Measurements from ENCODE around the gene AGTR1. TPM values are rescaled to one million over a fixed set of nuclear protein-coding genes. Genes with fewer than 3 reads are reported as not detected.

Gene AGTR1
- total and polyA plus RNA-seq, 12 donors, result 20.6 to 89.2 (median 58.3) TPM

DNA sequence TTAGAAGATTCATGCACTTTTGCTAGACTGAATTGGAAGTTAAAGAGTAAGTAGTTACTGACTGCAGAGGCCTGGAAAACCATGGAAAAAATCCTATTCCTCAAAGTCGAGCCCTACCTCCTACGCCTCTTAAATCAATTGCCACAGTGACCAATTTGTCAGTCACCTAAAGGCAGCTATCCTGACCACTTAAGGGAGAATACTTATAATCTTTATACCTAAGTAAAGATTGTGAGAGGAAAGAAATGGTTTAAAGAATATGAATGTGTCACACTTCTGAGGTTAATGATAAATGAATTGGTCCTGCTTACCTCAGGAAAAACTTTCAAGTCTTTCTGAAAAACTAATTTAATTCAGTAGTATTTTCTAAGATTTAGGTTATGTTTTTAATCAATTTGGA, 42.6 kb downstream of the AGTR1 start:
- DNase-seq, result no peak
- no peaks in the 10 kb centered on the region for H3K36me3 ChIP-seq (replicated peaks in 1 of 2)
- H3K4me1 ChIP-seq (replicated peaks in 1 of 2), result peaks cover 0 to 9% of the 10 kb centered on the region in 2 donors
- H3K9me3 ChIP-seq (replicated peaks in 1 of 3), result no peaks in the 10 kb centered on the region
- H3K4me3 ChIP-seq, result no peak overlapping the region
- intact Hi-C loops (cut with DNase I), result no loop called here
- no peak overlapping the region for H3K27ac ChIP-seq
- H3K27me3 ChIP-seq, result no peaks in the 10 kb centered on the region
- no peak for TF ChIP-seq POLR2A (IDR thresholded peaks at IDR 0.05)
- TF ChIP-seq CTCF (IDR thresholded peaks at IDR 0.05), result no peak
- WGBS, 4 donors, result 80 to 85% (median 83%) methylated on average over 2 of the region's 2 CpGs

GRCh38 chr3:148741219-148741618, 43.5 kb downstream of the AGTR1 start:
- H3K27ac ChIP-seq, result no peak overlapping the region
- no peaks in the 10 kb centered on the region for H3K27me3 ChIP-seq
- no peaks in the 10 kb centered on the region for H3K36me3 ChIP-seq (replicated peaks in 1 of 2)
- H3K4me3 ChIP-seq, result no peak overlapping the region
- H3K4me1 ChIP-seq (replicated peaks in 1 of 2), result peaks cover 0 to 9% of the 10 kb centered on the region in 2 donors
- WGBS, 4 donors, result 97 to 98% (median 97%) methylated on average over 10 of the region's 10 CpGs
- intact Hi-C loops (cut with DNase I), result no loop called here
- TF ChIP-seq POLR2A (IDR thresholded peaks at IDR 0.05), result no peak
- TF ChIP-seq CTCF (IDR thresholded peaks at IDR 0.05), result no peak
- no peaks in the 10 kb centered on the region for H3K9me3 ChIP-seq (replicated peaks in 1 of 3)
- no peak for DNase-seq

GRCh38 chr3:148742118-148742517, 44.4 kb downstream of the AGTR1 start:
- H3K36me3 ChIP-seq (replicated peaks in 1 of 2), result no peaks in the 10 kb centered on the region
- H3K27ac ChIP-seq, result no peak overlapping the region
- DNase-seq, result no peak
- H3K4me3 ChIP-seq, result no peak overlapping the region
- WGBS, 4 donors, result 88 to 92% (median 90%) methylated on average over 6 of the region's 6 CpGs
- H3K4me1 ChIP-seq (replicated peaks in 1 of 2), result peaks cover 0 to under 1% of the 10 kb centered on the region in 2 donors
- no peaks in the 10 kb centered on the region for H3K9me3 ChIP-seq (replicated peaks in 1 of 3)
- TF ChIP-seq CTCF (IDR thresholded peaks at IDR 0.05), result no peak
- no peak for TF ChIP-seq POLR2A (IDR thresholded peaks at IDR 0.05)
- no peaks in the 10 kb centered on the region for H3K27me3 ChIP-seq
- intact Hi-C loops (cut with DNase I), result no loop called here

GRCh38 chr3:148746053-148746452, 48.4 kb downstream of the AGTR1 start:
- DNase-seq, result no peak
- WGBS, 4 donors, result 95 to 97% (median 96%) methylated on average over 5 of the region's 5 CpGs
- H3K4me3 ChIP-seq, result no peak overlapping the region
- H3K27me3 ChIP-seq, result no peaks in the 10 kb centered on the region
- TF ChIP-seq CTCF (IDR thresholded peaks at IDR 0.05) (no peak), POLR2A (IDR thresholded peaks at IDR 0.05) (no peak)
- H3K27ac ChIP-seq, result no peak overlapping the region
- H3K4me1 ChIP-seq (replicated peaks in 1 of 2), result no peaks in the 10 kb centered on the region
- H3K9me3 ChIP-seq (replicated peaks in 1 of 3), result no peaks in the 10 kb centered on the region
- intact Hi-C loops (cut with DNase I), result no loop called here
- no peaks in the 10 kb centered on the region for H3K36me3 ChIP-seq (replicated peaks in 1 of 2)
